SK-N-SH (cell line): ENCODE data around the gene INF2. TPM values are rescaled to one million over a fixed set of nuclear protein-coding genes. Genes with fewer than 3 reads are reported as not detected.

Source experiments
- CTCF ChIA-PET: fragments of 300-600, 350-600 bp; formaldehyde crosslinking; extraction: SDS; loops from one replicate; lab custom pipeline; 2021; lab: Yijun Ruan, JAX
- POLR2A ChIA-PET: fragments of 350-600 bp; sonication (Branson Sonifier 250); formaldehyde crosslinking; extraction: SDS; loops from one replicate; lab custom pipeline; 2020; ENCODE audit warnings: antibody characterized with exemption, inconsistent platforms; lab: Yijun Ruan, JAX
- DNase-seq: peaks from one replicate; pipeline ENCODE4 v3.0.0; 2012
- H2AFZ ChIP-seq: fragments of 200-600 bp; sonication (generic); 2 replicates; pipeline ENCODE4 v1.8.1; 2016; ENCODE audit warnings: antibody characterized with exemption, mild to moderate bottlenecking, low read depth
- H3F3A ChIP-seq: fragments of 200-600 bp; sonication (generic); replicated peaks from 2 replicates; pipeline ENCODE3; 2016; ENCODE audit warnings: antibody characterized with exemption, mild to moderate bottlenecking; ENCODE audit not compliant: insufficient read depth
- H3K27ac ChIP-seq, 2 experiments: fragments of 200-500 bp in 1 of 2; fragments of 200-600 bp in 1 of 2; sonication (Bioruptor generic) in 1 of 2; sonication (generic), shearing (Covaris generic) in 1 of 2; 2 replicates each; pipeline versions ENCODE4 v1.5.1 to v1.6.1; 2014 to 2016; ENCODE audit warnings: low read depth in 2 of 2, inconsistent platforms in 1 of 2, low read length in 1 of 2, mild to moderate bottlenecking in 1 of 2, mixed read lengths in 1 of 2
- H3K27me3 ChIP-seq: fragments of 200-600 bp; sonication (generic), shearing (Covaris generic); 2 replicates; pipeline ENCODE4 v1.6.1; 2016; ENCODE audit warnings: mixed run types; ENCODE audit not compliant: insufficient read depth
- H3K36me3 ChIP-seq, 2 experiments: fragments of 200-500 bp in 1 of 2; fragments of 200-600 bp in 1 of 2; sonication (Bioruptor generic) in 1 of 2; sonication (generic) in 1 of 2; replicated peaks in 1 of 2; 2 replicates each; pipeline versions ENCODE3 to v1.5.1; 2014 to 2016; ENCODE audit warnings: low read length in 1 of 2, mild to moderate bottlenecking in 1 of 2; ENCODE audit not compliant: insufficient read depth in 2 of 2, control insufficient read depth in 1 of 2
- H3K4me1 ChIP-seq, 2 experiments: fragments of 200-500 bp in 1 of 2; fragments of 200-600 bp in 1 of 2; sonication (Bioruptor generic) in 1 of 2; sonication (generic), shearing (Covaris generic) in 1 of 2; 2 replicates each; pipeline versions ENCODE4 v1.5.1 to v1.6.1; 2014 to 2016; ENCODE audit warnings: low read depth in 1 of 2, low read length in 1 of 2, mixed run types in 1 of 2; ENCODE audit not compliant: insufficient read depth in 2 of 2, control insufficient read depth in 1 of 2
- H3K4me2 ChIP-seq: fragments of 200-600 bp; sonication (generic), shearing (Covaris generic); 2 replicates; pipeline ENCODE4 v1.6.1; 2017; ENCODE audit warnings: mixed run types
- H3K4me3 ChIP-seq, 2 experiments: fragments of 200-500 bp in 1 of 2; fragments of 200-600 bp in 1 of 2; sonication (Bioruptor generic) in 1 of 2; sonication (generic), shearing (Covaris generic) in 1 of 2; 2 replicates each; pipeline versions ENCODE4 v1.5.1 to v1.8.1; 2014 to 2016; ENCODE audit warnings: low read depth in 2 of 2, inconsistent platforms in 1 of 2, low read length in 1 of 2, mild to moderate bottlenecking in 1 of 2, mixed read lengths in 1 of 2, moderate library complexity in 1 of 2
- H3K79me2 ChIP-seq: fragments of 200-600 bp; sonication (generic); 2 replicates; pipeline ENCODE4 v1.8.1; 2017; ENCODE audit warnings: mild to moderate bottlenecking; ENCODE audit not compliant: insufficient read depth
- H3K9ac ChIP-seq: fragments of 200-600 bp; sonication (generic); 2 replicates; pipeline ENCODE4 v1.6.1; 2017; ENCODE audit warnings: mixed run types
- H3K9me2 ChIP-seq: fragments of 200-600 bp; sonication (generic); 2 replicates; pipeline ENCODE4 v1.6.1; 2017; ENCODE audit warnings: mixed run types
- H3K9me3 ChIP-seq: fragments of 200-600 bp; sonication (generic); 2 replicates; pipeline ENCODE4 v1.6.1; 2017; ENCODE audit warnings: mixed run types, mild to moderate bottlenecking, moderate library complexity
- H4K20me1 ChIP-seq: fragments of 200-600 bp; sonication (generic); 2 replicates; pipeline ENCODE4 v1.6.1; 2017; ENCODE audit warnings: mild to moderate bottlenecking, mixed run types; ENCODE audit not compliant: insufficient read depth
- CHD2 ChIP-seq: fragments of 150-350 bp; IDR thresholded peaks from 2 replicates; pipeline ENCODE4 v1.6.1; 2018; ENCODE audit warnings: low read length; ENCODE audit not compliant: partially characterized antibody
- CTCF ChIP-seq: fragments of 200-600 bp; sonication (generic); IDR thresholded peaks from 2 replicates; pipeline ENCODE4 v1.6.1; 2017; ENCODE audit warnings: antibody characterized with exemption, mild to moderate bottlenecking, moderate library complexity
- ELF1 ChIP-seq: IDR thresholded peaks from 2 replicates; pipeline ENCODE4 v1.4.0; 2012
- EP300 ChIP-seq, 2 experiments: IDR thresholded peaks; 2 replicates each; pipeline versions ENCODE4 v1.4.0 to v1.6.1; 2012; ENCODE audit warnings: borderline replicate concordance in 1 of 2, low read depth in 1 of 2, low read length in 1 of 2
- EZH2phosphoT487 ChIP-seq: fragments of 200-600 bp; sonication (generic); IDR thresholded peaks from 2 replicates; pipeline ENCODE4 v1.6.1; 2017; ENCODE audit warnings: low read depth, mixed run types, mild to moderate bottlenecking, antibody characterized with exemption, moderate library complexity, borderline replicate concordance
- FOSL2 ChIP-seq: IDR thresholded peaks from 2 replicates; pipeline ENCODE4 v1.4.0; 2012; ENCODE audit warnings: low read depth, mild to moderate bottlenecking, moderate library complexity, borderline replicate concordance
- FOXJ3 ChIP-seq: sonication (generic); formaldehyde crosslinking; IDR thresholded peaks from 2 replicates; pipeline ENCODE4 v1.5.1; 2020; ENCODE audit warnings: mild to moderate bottlenecking, missing genetic modification reagents
- FOXM1 ChIP-seq: IDR thresholded peaks from 2 replicates; pipeline ENCODE4 v1.4.0; 2012; ENCODE audit warnings: low read depth, mild to moderate bottlenecking
- GATA2 ChIP-seq: sonication (generic); formaldehyde crosslinking; IDR thresholded peaks from 2 replicates; pipeline ENCODE4 v1.5.0; 2020; ENCODE audit warnings: mild to moderate bottlenecking, missing genetic modification reagents
- JUND ChIP-seq: IDR thresholded peaks from 2 replicates; pipeline ENCODE4 v1.4.0; 2012
- MEF2A ChIP-seq: IDR thresholded peaks from 2 replicates; pipeline ENCODE4 v1.4.0; 2012; ENCODE audit warnings: low read depth, borderline replicate concordance
- MXI1 ChIP-seq: IDR thresholded peaks from 2 replicates; pipeline ENCODE4 v1.6.1; 2012; ENCODE audit warnings: mild to moderate bottlenecking, low read depth, low read length, improper control_type of control experiment
- NRF1 ChIP-seq: IDR thresholded peaks from 2 replicates; pipeline ENCODE4 v1.6.1; 2012; ENCODE audit warnings: low read depth, mild to moderate bottlenecking, low read length
- PBX3 ChIP-seq: IDR thresholded peaks from 2 replicates; pipeline ENCODE4; 2012
- POLR2AphosphoS5 ChIP-seq: IDR thresholded peaks from 2 replicates; pipeline ENCODE4 v1.6.1; 2012; ENCODE audit warnings: low read depth, low read length
- RAD21 ChIP-seq: IDR thresholded peaks from 2 replicates; pipeline ENCODE4 v1.6.1; 2012; ENCODE audit warnings: mild to moderate bottlenecking, low read length
- RCOR1 ChIP-seq: fragments of 150-350 bp; IDR thresholded peaks from 2 replicates; pipeline ENCODE4 v1.6.1; 2017; ENCODE audit warnings: antibody characterized with exemption, low read length
- RXRA ChIP-seq: IDR thresholded peaks from 2 replicates; pipeline ENCODE4 v1.4.0; 2012; ENCODE audit warnings: low read depth, mild to moderate bottlenecking, borderline replicate concordance
- SIN3A ChIP-seq: IDR thresholded peaks from 2 replicates; pipeline ENCODE4 v1.6.1; 2012; ENCODE audit warnings: low read depth, mild to moderate bottlenecking, low read length, moderate library complexity, borderline replicate concordance
- TAF1 ChIP-seq: IDR thresholded peaks from 2 replicates; pipeline ENCODE4 v1.6.1; 2012; ENCODE audit warnings: low read depth, mild to moderate bottlenecking, low read length, moderate library complexity, borderline replicate concordance
- TEAD4 ChIP-seq: IDR thresholded peaks from 2 replicates; pipeline ENCODE4 v1.4.0; 2012; ENCODE audit warnings: mild to moderate bottlenecking, borderline replicate concordance; ENCODE audit not compliant: insufficient read depth
- USF1 ChIP-seq: IDR thresholded peaks from 2 replicates; pipeline ENCODE4 v1.4.0; 2012; ENCODE audit warnings: low read depth, borderline replicate concordance
- USF2 ChIP-seq: fragments of 150-350 bp; IDR thresholded peaks from 2 replicates; pipeline ENCODE4 v1.6.1; 2017; ENCODE audit warnings: antibody characterized with exemption, low read length, low read depth, borderline replicate concordance
- YY1 ChIP-seq: IDR thresholded peaks from 2 replicates; pipeline ENCODE4 v1.4.0; 2012; ENCODE audit warnings: low read depth, mild to moderate bottlenecking
- WGBS: methylation state at CpG from one replicate; pipeline ENCODE4 v1.1.6; 2017; ENCODE audit warnings: low lambda C conversion rate; 5-methylcytosine and 5-hydroxymethylcytosine counted together
- polyA plus RNA-seq, 3 experiments: library from polyadenylated mRNA; depleted of rRNA; stranded (reverse); fragments of >200 nt; gene quantifications; 2 replicates each; pipeline ENCODE4 v1.2.3, GENCODE V29; 2012

The INF2 gene
- polyA plus RNA-seq, 1 of the 3 experiments (the other 2 are of a cell fraction), result 32.5 TPM

GRCh38 chr14:104656014-104656714 is 33.3 kb upstream of the INF2 start:
- H3K4me1 ChIP-seq, result no peaks in the 10 kb centered on the region
- no peaks in the 10 kb centered on the region for H3K27me3 ChIP-seq
- no peak overlapping the region for H3K4me3 ChIP-seq
- no peaks in the 10 kb centered on the region for H3K79me2 ChIP-seq
- peak; percentile 56 for DNase-seq
- no peak for TF ChIP-seq POLR2AphosphoS5
- TF ChIP-seq MEF2A, result no peak
- no peak for TF ChIP-seq EP300 (IDR thresholded peaks at IDR 0.05; ENCODE audit: borderline replicate concordance in 1 of 2, low read depth in 1 of 2, low read length in 1 of 2)
- TF ChIP-seq SIN3A, result no peak
- TF ChIP-seq NRF1, result no peak
- no peak for TF ChIP-seq RXRA
- no peak for TF ChIP-seq ELF1
- no peak for TF ChIP-seq FOXM1
- no peak for TF ChIP-seq PBX3
- no peak for TF ChIP-seq YY1
- TF ChIP-seq FOXJ3 (CRISPR knock-in tag), result no peak
- TF ChIP-seq USF1, result no peak
- TF ChIP-seq CHD2, result no peak
- TF ChIP-seq TEAD4, result no peak
- TF ChIP-seq TAF1, result no peak
- TF ChIP-seq RAD21, result no peak
- TF ChIP-seq MXI1, result no peak
- WGBS, result 62% methylated on average over 29 of the region's 29 CpGs
- H4K20me1 ChIP-seq, result no peaks in the 10 kb centered on the region
- no peaks in the 10 kb centered on the region for H3F3A ChIP-seq
- no peaks in the 10 kb centered on the region for H3K9me3 ChIP-seq
- no peak overlapping the region for H2AFZ ChIP-seq
- no peaks in the 10 kb centered on the region for H3K36me3 ChIP-seq
- H3K27ac ChIP-seq, result no peak overlapping the region
- H3K9ac ChIP-seq, result no peak overlapping the region
- H3K9me2 ChIP-seq, result no peaks in the 10 kb centered on the region
- CTCF ChIA-PET, result interaction anchor here (0.8 to 1.7 kb wide), 4 partner anchors 10 to 96 kb away, joined by 3 to 5 read pairs (median 4); no protein-coding TSS in a partner anchor
- POLR2A ChIA-PET, result no interaction called here
- H3K4me2 ChIP-seq, result no peak overlapping the region

- Histone ChIP-seq H3K4me2 (no peak overlapping the region), H3K79me2 (no peaks in the 10 kb centered on the region), H3K9ac (no peak overlapping the region), H3K9me3 (no peaks in the 10 kb centered on the region), H4K20me1 (no peaks in the 10 kb centered on the region), H3K27me3 (no peaks in the 10 kb centered on the region), H3K4me1 (no peaks in the 10 kb centered on the region), H3K36me3 (no peaks in the 10 kb centered on the region), H3F3A (no peaks in the 10 kb centered on the region), H3K4me3 (no peak overlapping the region), H2AFZ (no peak overlapping the region), H3K27ac (no peak overlapping the region), H3K9me2 (no peaks in the 10 kb centered on the region)
- POLR2A ChIA-PET, result no interaction called here
- CTCF ChIA-PET, result interaction anchor here (1.4 to 1.7 kb wide), 3 partner anchors 9 to 24 kb away, joined by 3 to 5 read pairs (median 5); no protein-coding TSS in a partner anchor
- peak; percentile 30 for DNase-seq
- 85% methylated on average over 5 of the region's 8 CpGs for WGBS
- TF ChIP-seq TAF1 (no peak), RCOR1 (no peak), EZH2phosphoT487 (no peak), RXRA (no peak), USF2 (no peak), GATA2 (no peak), YY1 (no peak), CTCF (no peak), NRF1 (no peak), ELF1 (no peak), MEF2A (no peak), MXI1 (no peak), TEAD4 (no peak), FOSL2 (no peak), FOXJ3 (CRISPR knock-in tag) (no peak), JUND (no peak)
Measured at GRCh38 chr14:104657101-104657524, 32.3 kb upstream of the INF2 start.
